HepG2 (cell line): ENCODE results near the gene NPB. TPM values are rescaled to one million over a fixed set of nuclear protein-coding genes. Genes with fewer than 3 reads are reported as not detected.

ENCODE experiments used
- ATF7-NPFF ChIP-seq: sonication (generic); formaldehyde crosslinking; IDR thresholded peaks from 2 replicates; pipeline ENCODE4 v1.8.1; 2023; ENCODE audit warnings: mild to moderate bottlenecking, low read depth, missing genetic modification reagents, moderate library complexity
- DMAP1 ChIP-seq: IDR thresholded peaks from 2 replicates; pipeline ENCODE4 v1.6.1; 2016
- MED1 ChIP-seq: sonication (generic); formaldehyde crosslinking; IDR thresholded peaks from 2 replicates; pipeline ENCODE4 v1.4.0; 2020; ENCODE audit warnings: missing genetic modification reagents
- PITX1 ChIP-seq: sonication (generic); formaldehyde crosslinking; IDR thresholded peaks from 2 replicates; pipeline ENCODE4 v1.5.1; 2020; ENCODE audit warnings: mild to moderate bottlenecking, missing genetic modification reagents
- PLRG1 ChIP-seq: fragments of 450-650 bp; conservative IDR thresholded peaks from 2 replicates; pipeline ENCODE4 v1.6.1; 2016
- RBAK ChIP-seq: sonication (generic); formaldehyde crosslinking; IDR thresholded peaks from 2 replicates; pipeline ENCODE4 v1.5.1; 2020; ENCODE audit warnings: mild to moderate bottlenecking, missing genetic modification reagents
- RERE ChIP-seq: IDR thresholded peaks from 2 replicates; pipeline ENCODE4 v1.6.1; 2016; ENCODE audit warnings: low read depth, missing genetic modification reagents, missing compliant biosample characterization
- RXRA ChIP-seq: sonication (generic); formaldehyde crosslinking; IDR thresholded peaks from 2 replicates; pipeline ENCODE4 v1.5.1; 2020; ENCODE audit warnings: missing genetic modification reagents
- SALL1 ChIP-seq: sonication (generic); formaldehyde crosslinking; IDR thresholded peaks from 2 replicates; pipeline ENCODE4 v1.8.0; 2022; ENCODE audit warnings: mild to moderate bottlenecking, missing genetic modification reagents
- TAF1 ChIP-seq: sonication (generic); formaldehyde crosslinking; IDR thresholded peaks from 2 replicates; pipeline ENCODE4 v1.4.0; 2020; ENCODE audit warnings: missing genetic modification reagents
- ZBTB38 ChIP-seq: sonication (generic); formaldehyde crosslinking; IDR thresholded peaks from 2 replicates; pipeline ENCODE4 v1.5.1; 2020; ENCODE audit warnings: mild to moderate bottlenecking, missing genetic modification reagents
- ZNF264 ChIP-seq: sonication (generic); formaldehyde crosslinking; IDR thresholded peaks from 2 replicates; pipeline ENCODE4 v1.4.0; 2020; ENCODE audit warnings: missing genetic modification reagents
- ZNF501 ChIP-seq: sonication (generic); formaldehyde crosslinking; IDR thresholded peaks from 2 replicates; pipeline ENCODE4 v1.5.1; 2020; ENCODE audit warnings: mild to moderate bottlenecking, moderate library complexity, missing genetic modification reagents
- ZNF510 ChIP-seq: sonication (generic); formaldehyde crosslinking; IDR thresholded peaks from 2 replicates; pipeline ENCODE4 v1.4.0; 2020; ENCODE audit warnings: low read depth, mild to moderate bottlenecking, missing genetic modification reagents
- ZNF567 ChIP-seq: sonication (generic); formaldehyde crosslinking; IDR thresholded peaks from 2 replicates; pipeline ENCODE4 v1.8.1; 2023; ENCODE audit warnings: mild to moderate bottlenecking, missing genetic modification reagents, borderline replicate concordance
- ZNF772 ChIP-seq: sonication (generic); formaldehyde crosslinking; IDR thresholded peaks from 2 replicates; pipeline ENCODE4 v1.5.0; 2020; ENCODE audit warnings: mild to moderate bottlenecking, missing genetic modification reagents
- polyA plus RNA-seq, 8 experiments: library from polyadenylated mRNA; depleted of rRNA in 3 of 8; stranded (reverse) in 7 of 8; unstranded in 1 of 8; fragments of >200 nt; fragmentation: Illumina TruSeq in 4 of 8; extraction: Trizol in 4 of 8; gene quantifications; 2 replicates each; pipeline versions ENCODE4 v1.2.1 to v1.2.3, GENCODE V29; 2011 to 2016; ENCODE audit warnings: low read depth in 4 of 8, missing spikeins in 1 of 8, mixed read lengths in 1 of 8; ENCODE audit not compliant: insufficient read depth in 1 of 8
- total RNA-seq, 5 experiments: library from RNA; depleted of rRNA; stranded (reverse); fragments of >200 nt; fragmentation: Illumina TruSeq; extraction: Trizol; gene quantifications; 2 replicates each; pipeline ENCODE4 v1.2.3, GENCODE V29; 2016; ENCODE audit warnings: low read depth in 1 of 5
- TF ChIP-seq, protein P1 (sequence below): sonication (generic); formaldehyde crosslinking; IDR thresholded peaks from 2 replicates; pipeline ENCODE4 v1.9.0; 2022; ENCODE audit warnings: missing genetic modification reagents, mild to moderate bottlenecking, borderline replicate concordance
- TF ChIP-seq, protein P2 (sequence below): IDR thresholded peaks from 2 replicates; pipeline ENCODE4 v1.6.1; 2016; ENCODE audit warnings: missing genetic modification reagents, missing compliant biosample characterization
- TF ChIP-seq, protein P3 (sequence below): sonication (generic); formaldehyde crosslinking; IDR thresholded peaks from 2 replicates; pipeline ENCODE4 v1.4.0; 2020; ENCODE audit warnings: low read depth, mild to moderate bottlenecking, missing genetic modification reagents
- TF ChIP-seq, protein P4 (sequence below): IDR thresholded peaks from 2 replicates; pipeline ENCODE4 v1.6.1; 2016

The NPB gene
- total and polyA plus RNA-seq, 2 of the 13 experiments (the other 11 are each of a cell fraction or from before 2014, with no cell fraction given) = 0.11 to 0.93 TPM

- TF ChIP-seq, protein P1, sequence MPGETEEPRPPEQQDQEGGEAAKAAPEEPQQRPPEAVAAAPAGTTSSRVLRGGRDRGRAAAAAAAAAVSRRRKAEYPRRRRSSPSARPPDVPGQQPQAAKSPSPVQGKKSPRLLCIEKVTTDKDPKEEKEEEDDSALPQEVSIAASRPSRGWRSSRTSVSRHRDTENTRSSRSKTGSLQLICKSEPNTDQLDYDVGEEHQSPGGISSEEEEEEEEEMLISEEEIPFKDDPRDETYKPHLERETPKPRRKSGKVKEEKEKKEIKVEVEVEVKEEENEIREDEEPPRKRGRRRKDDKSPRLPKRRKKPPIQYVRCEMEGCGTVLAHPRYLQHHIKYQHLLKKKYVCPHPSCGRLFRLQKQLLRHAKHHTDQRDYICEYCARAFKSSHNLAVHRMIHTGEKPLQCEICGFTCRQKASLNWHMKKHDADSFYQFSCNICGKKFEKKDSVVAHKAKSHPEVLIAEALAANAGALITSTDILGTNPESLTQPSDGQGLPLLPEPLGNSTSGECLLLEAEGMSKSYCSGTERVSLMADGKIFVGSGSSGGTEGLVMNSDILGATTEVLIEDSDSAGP (CRISPR knock-in tag) = peak; percentile 6; the same call in 1 of the 2 replicates
- TF ChIP-seq, protein P2, sequence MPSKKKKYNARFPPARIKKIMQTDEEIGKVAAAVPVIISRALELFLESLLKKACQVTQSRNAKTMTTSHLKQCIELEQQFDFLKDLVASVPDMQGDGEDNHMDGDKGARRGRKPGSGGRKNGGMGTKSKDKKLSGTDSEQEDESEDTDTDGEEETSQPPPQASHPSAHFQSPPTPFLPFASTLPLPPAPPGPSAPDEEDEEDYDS (CRISPR knock-in tag) = peak; percentile 66
- TF ChIP-seq, protein P3, sequence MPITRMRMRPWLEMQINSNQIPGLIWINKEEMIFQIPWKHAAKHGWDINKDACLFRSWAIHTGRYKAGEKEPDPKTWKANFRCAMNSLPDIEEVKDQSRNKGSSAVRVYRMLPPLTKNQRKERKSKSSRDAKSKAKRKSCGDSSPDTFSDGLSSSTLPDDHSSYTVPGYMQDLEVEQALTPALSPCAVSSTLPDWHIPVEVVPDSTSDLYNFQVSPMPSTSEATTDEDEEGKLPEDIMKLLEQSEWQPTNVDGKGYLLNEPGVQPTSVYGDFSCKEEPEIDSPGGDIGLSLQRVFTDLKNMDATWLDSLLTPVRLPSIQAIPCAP (CRISPR knock-in tag) = no peak
- TF ChIP-seq TAF1 (CRISPR knock-in tag) (peak; percentile 29; the same call in 1 of the 2 replicates), ZNF510 (CRISPR knock-in tag) (0 out of 2 replicates have a peak, but pooled peaks have one; percentile 65), SALL1 (CRISPR knock-in tag) (peak; percentile 23; the same call in 1 of the 2 replicates), DMAP1 (CRISPR knock-in tag) (peak; percentile 48; the same call in 1 of the 2 replicates), ZNF264 (CRISPR knock-in tag) (no peak), ZNF567 (CRISPR knock-in tag) (no peak), RERE (no peak), RXRA (CRISPR knock-in tag) (peak; percentile 49; the same call in 1 of the 2 replicates), RBAK (CRISPR knock-in tag) (no peak), ZNF501 (CRISPR knock-in tag) (0 out of 2 replicates have a peak, but pooled peaks have one; percentile 33), ATF7-NPFF (no peak), PITX1 (0 out of 2 replicates have a peak, but pooled peaks have one; percentile 30), ZBTB38 (CRISPR knock-in tag) (0 out of 2 replicates have a peak, but pooled peaks have one; percentile 22), ZNF772 (CRISPR knock-in tag) (0 out of 2 replicates have a peak, but pooled peaks have one; percentile 6), MED1 (CRISPR knock-in tag) (no peak), PLRG1 (no peak)
- TF ChIP-seq, protein P4, sequence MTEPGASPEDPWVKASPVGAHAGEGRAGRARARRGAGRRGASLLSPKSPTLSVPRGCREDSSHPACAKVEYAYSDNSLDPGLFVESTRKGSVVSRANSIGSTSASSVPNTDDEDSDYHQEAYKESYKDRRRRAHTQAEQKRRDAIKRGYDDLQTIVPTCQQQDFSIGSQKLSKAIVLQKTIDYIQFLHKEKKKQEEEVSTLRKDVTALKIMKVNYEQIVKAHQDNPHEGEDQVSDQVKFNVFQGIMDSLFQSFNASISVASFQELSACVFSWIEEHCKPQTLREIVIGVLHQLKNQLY (CRISPR knock-in tag) = no peak
Measured at GRCh38 chr17:81916234-81917001, 14.4 kb downstream of the NPB start (continued).
